Neural progenitor cell (in vitro differentiated cells): ENCODE results near the gene CTTNBP2NL. TPM values are rescaled to one million over a fixed set of nuclear protein-coding genes. Genes with fewer than 3 reads are reported as not detected.

Experiments
- DNase-seq: peaks from one replicate; pipeline ENCODE4 v3.0.0-alpha.2; 2016; ENCODE audit warnings: low spot score
- H2AFZ ChIP-seq: fragments of 200-600 bp; sonication (generic); replicated peaks from 2 replicates; pipeline ENCODE4 v1.6.1; 2016; ENCODE audit warnings: antibody characterized with exemption
- H3F3A ChIP-seq: fragments of 200-600 bp; sonication (generic); 2 replicates; pipeline ENCODE4 v1.6.1; 2016; ENCODE audit warnings: antibody characterized with exemption, low read depth
- H3K27ac ChIP-seq: fragments of 200-600 bp; sonication (generic); 2 replicates; pipeline ENCODE4 v1.5.1; 2016; ENCODE audit warnings: mild to moderate bottlenecking
- H3K27me3 ChIP-seq: fragments of 200-600 bp; sonication (generic); 2 replicates; pipeline ENCODE4 v1.6.1; 2016; ENCODE audit warnings: mild to moderate bottlenecking, moderate library complexity
- H3K36me3 ChIP-seq: fragments of 200-600 bp; sonication (generic); 2 replicates; pipeline ENCODE4 v1.5.1; 2016
- H3K4me1 ChIP-seq: fragments of 200-600 bp; sonication (generic); 2 replicates; pipeline ENCODE4 v1.6.1; 2016; ENCODE audit warnings: mixed run types
- H3K4me2 ChIP-seq: fragments of 200-600 bp; sonication (generic); 2 replicates; pipeline ENCODE4 v1.6.1; 2016
- H3K4me3 ChIP-seq: fragments of 200-600 bp; sonication (generic); 2 replicates; pipeline ENCODE4 v1.5.1; 2016
- H3K79me2 ChIP-seq: fragments of 200-600 bp; sonication (generic); 2 replicates; pipeline ENCODE4 v1.6.1; 2016; ENCODE audit warnings: low read depth
- H3K9ac ChIP-seq: fragments of 200-600 bp; sonication (generic); 2 replicates; pipeline ENCODE4 v1.6.1; 2016
- H3K9me3 ChIP-seq: fragments of 200-600 bp; sonication (generic); 2 replicates; pipeline ENCODE4 v1.5.1; 2016; ENCODE audit warnings: low read depth
- H4K20me1 ChIP-seq: fragments of 200-600 bp; sonication (generic); 2 replicates; pipeline ENCODE4 v1.6.1; 2016; ENCODE audit warnings: low read depth
- H3K27ac Mint-ChIP-seq: 3 replicates; pipeline ENCODE4 v1.8.0; 2021; ENCODE audit warnings: mixed read lengths
- H3K27me3 Mint-ChIP-seq: 2 replicates; pipeline ENCODE4 v1.8.0; 2022; ENCODE audit warnings: low read depth, mild to moderate bottlenecking, inconsistent platforms, moderate library complexity, mixed read lengths; ENCODE audit not compliant: insufficient read depth
- H3K36me3 Mint-ChIP-seq: 3 replicates; pipeline ENCODE4 v1.8.0; 2021; ENCODE audit warnings: mixed read lengths
- H3K4me1 Mint-ChIP-seq: 3 replicates; pipeline ENCODE4 v1.8.0; 2021; ENCODE audit warnings: mixed read lengths
- H3K4me3 Mint-ChIP-seq: 3 replicates; pipeline ENCODE4 v1.8.0; 2021; ENCODE audit warnings: mild to moderate bottlenecking, moderate library complexity, mixed read lengths
- H3K9me3 Mint-ChIP-seq: 3 replicates; pipeline ENCODE4 v1.8.0; 2020; ENCODE audit warnings: mixed read lengths
- EZH2 ChIP-seq: fragments of 200-600 bp; sonication (generic); IDR thresholded peaks from 2 replicates; pipeline ENCODE4 v1.6.1; 2017; ENCODE audit warnings: antibody characterized with exemption, mild to moderate bottlenecking, moderate library complexity
- EZH2phosphoT487 ChIP-seq: fragments of 200-600 bp; sonication (generic); IDR thresholded peaks from 2 replicates; pipeline ENCODE4 v1.6.1; 2017; ENCODE audit warnings: antibody characterized with exemption
- total RNA-seq: library from RNA; depleted of rRNA; stranded (reverse); fragments of >200 nt; gene quantifications from 2 replicates; pipeline ENCODE4 v1.2.3, GENCODE V29; 2015; ENCODE audit warnings: low replicate concordance
- TF ChIP-seq, protein P1 (sequence below): fragments of 200-600 bp; sonication (generic); IDR thresholded peaks from 2 replicates; pipeline ENCODE4 v1.5.1; 2017; ENCODE audit warnings: antibody characterized with exemption, mild to moderate bottlenecking

CTTNBP2NL gene
- total RNA-seq, 1 donor from 2014 or later = 27.2 TPM

GRCh38 chr1:112461200-112461871, 65.3 kb downstream of the CTTNBP2NL start:
- Histone ChIP-seq H3K79me2 (no peaks in the 10 kb centered on the region), H3K36me3 (no peaks in the 10 kb centered on the region)

DNA sequence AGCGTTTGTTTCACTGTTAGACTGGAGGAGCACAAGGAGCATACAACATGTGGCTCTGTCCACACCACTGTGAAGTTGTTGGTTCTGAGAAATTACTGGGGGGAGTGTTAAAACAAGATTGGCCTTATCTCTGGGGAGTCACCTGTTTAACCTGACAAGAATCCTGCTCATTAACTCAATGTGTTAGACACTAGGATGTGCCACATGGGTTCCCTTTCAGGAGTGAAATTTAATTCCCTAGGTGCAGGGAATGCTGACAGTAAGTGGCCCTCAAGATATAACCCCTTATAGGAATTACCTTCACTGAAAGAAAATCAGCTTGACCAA, 66.9 kb downstream of the CTTNBP2NL start:
- no peak overlapping the region for H3K27ac Mint-ChIP-seq
- H3K36me3 Mint-ChIP-seq = peaks cover 10% of the 10 kb centered on the region
- H3K9me3 Mint-ChIP-seq = no peaks in the 10 kb centered on the region
- peaks cover 23% of the 10 kb centered on the region for H3K27me3 ChIP-seq
- H2AFZ ChIP-seq = no peak overlapping the region
- H3K79me2 ChIP-seq = no peaks in the 10 kb centered on the region
- no peaks in the 10 kb centered on the region for H3K36me3 ChIP-seq
- H3K4me3 ChIP-seq = no peak overlapping the region
- no peak for TF ChIP-seq EZH2
- TF ChIP-seq EZH2phosphoT487 = no peak
- TF ChIP-seq, protein P1, sequence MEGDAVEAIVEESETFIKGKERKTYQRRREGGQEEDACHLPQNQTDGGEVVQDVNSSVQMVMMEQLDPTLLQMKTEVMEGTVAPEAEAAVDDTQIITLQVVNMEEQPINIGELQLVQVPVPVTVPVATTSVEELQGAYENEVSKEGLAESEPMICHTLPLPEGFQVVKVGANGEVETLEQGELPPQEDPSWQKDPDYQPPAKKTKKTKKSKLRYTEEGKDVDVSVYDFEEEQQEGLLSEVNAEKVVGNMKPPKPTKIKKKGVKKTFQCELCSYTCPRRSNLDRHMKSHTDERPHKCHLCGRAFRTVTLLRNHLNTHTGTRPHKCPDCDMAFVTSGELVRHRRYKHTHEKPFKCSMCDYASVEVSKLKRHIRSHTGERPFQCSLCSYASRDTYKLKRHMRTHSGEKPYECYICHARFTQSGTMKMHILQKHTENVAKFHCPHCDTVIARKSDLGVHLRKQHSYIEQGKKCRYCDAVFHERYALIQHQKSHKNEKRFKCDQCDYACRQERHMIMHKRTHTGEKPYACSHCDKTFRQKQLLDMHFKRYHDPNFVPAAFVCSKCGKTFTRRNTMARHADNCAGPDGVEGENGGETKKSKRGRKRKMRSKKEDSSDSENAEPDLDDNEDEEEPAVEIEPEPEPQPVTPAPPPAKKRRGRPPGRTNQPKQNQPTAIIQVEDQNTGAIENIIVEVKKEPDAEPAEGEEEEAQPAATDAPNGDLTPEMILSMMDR = no peak
- H3K9me3 ChIP-seq = no peaks in the 10 kb centered on the region
- H3K4me3 Mint-ChIP-seq = no peak overlapping the region
- H3F3A ChIP-seq = peaks cover 12% of the 10 kb centered on the region
- no peaks in the 10 kb centered on the region for H3K4me1 ChIP-seq
- no peak for DNase-seq
- H3K4me2 ChIP-seq = no peak overlapping the region
- H3K27ac ChIP-seq = no peak overlapping the region
- H3K27me3 Mint-ChIP-seq = peaks cover 9% of the 10 kb centered on the region
- H3K4me1 Mint-ChIP-seq = peaks cover 19% of the 10 kb centered on the region
- peaks cover 12% of the 10 kb centered on the region for H4K20me1 ChIP-seq
- H3K9ac ChIP-seq = no peak overlapping the region

More at GRCh38 chr1:112461200-112461871, 65.3 kb downstream of the CTTNBP2NL start:
- Histone ChIP-seq H3K4me1 (no peaks in the 10 kb centered on the region), H4K20me1 (peaks cover 12% of the 10 kb centered on the region), H3K9ac (no peak overlapping the region), H3K4me3 (no peak overlapping the region), H3K9me3 (no peaks in the 10 kb centered on the region), H3K27me3 (peaks cover 8% of the 10 kb centered on the region), H3K4me2 (no peak overlapping the region), H3F3A (peaks cover 12% of the 10 kb centered on the region), H3K27ac (no peak overlapping the region), H2AFZ (no peak overlapping the region)
- peaks cover 18% of the 10 kb centered on the region for H3K36me3 Mint-ChIP-seq
- peaks cover 12% of the 10 kb centered on the region for H3K4me1 Mint-ChIP-seq
- no peak overlapping the region for H3K27ac Mint-ChIP-seq
- TF ChIP-seq EZH2 (no peak), EZH2phosphoT487 (no peak)
- TF ChIP-seq, protein P1 = no peak
- DNase-seq = peak; percentile 9
- no peaks in the 10 kb centered on the region for H3K9me3 Mint-ChIP-seq
- H3K27me3 Mint-ChIP-seq = peaks cover 5% of the 10 kb centered on the region
- H3K4me3 Mint-ChIP-seq = no peak overlapping the region

DNA sequence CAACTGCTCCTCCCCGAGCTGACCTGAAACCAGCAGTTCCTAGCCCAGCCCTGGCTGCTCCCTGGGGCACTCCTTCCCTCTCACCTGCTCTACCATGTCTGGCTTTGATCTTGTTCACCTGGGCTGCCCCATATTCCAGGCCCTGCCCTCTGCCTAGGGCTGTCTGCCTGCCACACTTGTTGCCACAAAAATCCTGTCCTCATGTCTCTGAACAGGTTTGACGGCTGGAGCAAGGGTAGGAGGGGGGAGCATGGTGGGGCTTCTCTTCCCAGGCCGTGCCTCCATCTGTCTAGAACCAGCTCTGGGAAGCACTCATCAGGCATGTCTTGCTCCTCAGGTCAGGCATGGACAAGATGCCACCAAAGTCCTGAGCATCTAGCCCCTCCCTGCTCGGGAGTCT, 68.5 kb downstream of the CTTNBP2NL start:
- H3K4me3 ChIP-seq = no peak overlapping the region
- no peak for DNase-seq
- Mint-ChIP-seq H3K9me3 (no peaks in the 10 kb centered on the region), H3K27me3 (peaks cover 9% of the 10 kb centered on the region), H3K4me3 (no peak overlapping the region), H3K4me1 (peaks cover 19% of the 10 kb centered on the region), H3K36me3 (peaks cover 6% of the 10 kb centered on the region), H3K27ac (peak overlapping the region; percentile 91)
- H3K9ac ChIP-seq = no peak overlapping the region
- H3K79me2 ChIP-seq = no peaks in the 10 kb centered on the region
- no peaks in the 10 kb centered on the region for H3K9me3 ChIP-seq
- peaks cover 12% of the 10 kb centered on the region for H3F3A ChIP-seq
- H4K20me1 ChIP-seq = peaks cover 8% of the 10 kb centered on the region
- no peak overlapping the region for H3K27ac ChIP-seq
- peaks cover 24% of the 10 kb centered on the region for H3K27me3 ChIP-seq
- no peak overlapping the region for H2AFZ ChIP-seq
- no peaks in the 10 kb centered on the region for H3K4me1 ChIP-seq
- H3K4me2 ChIP-seq = no peak overlapping the region
- H3K36me3 ChIP-seq = no peaks in the 10 kb centered on the region
- TF ChIP-seq, protein P1 = no peak
- TF ChIP-seq EZH2 = no peak
